CD1c-positive myeloid dendritic cell (primary cell): ENCODE results near the gene CELSR1.

ENCODE experiments used
- DNase-seq: peaks from one replicate; pipeline ENCODE4 v3.0.0-alpha.2; 2016; ENCODE audit errors: extremely low spot score

CELSR1 gene

GRCh38 chr22:46425016-46425415, 112.4 kb downstream of the CELSR1 start:
- no peak for DNase-seq

- no peak for DNase-seq
Measured at GRCh38 chr22:46424496-46424895, 112.9 kb downstream of the CELSR1 start.

GRCh38 chr22:46422896-46423295, 114.5 kb downstream of the CELSR1 start:
- DNase-seq = no peak

- DNase-seq = no peak
Measured at GRCh38 chr22:46421267-46421666, 116.2 kb downstream of the CELSR1 start.

GRCh38 chr22:46419754-46420571, 117.5 kb downstream of the CELSR1 start:
- DNase-seq = no peak

- DNase-seq = no peak
Measured at GRCh38 chr22:46418827-46419226, 118.6 kb downstream of the CELSR1 start.

GRCh38 chr22:46417769-46418168, 119.7 kb downstream of the CELSR1 start:
- DNase-seq = no peak

GRCh38 chr22:46416891-46417580, 120.4 kb downstream of the CELSR1 start:
- no peak for DNase-seq

GRCh38 chr22:46416520-46416871, 120.9 kb downstream of the CELSR1 start:
- DNase-seq = no peak

GRCh38 chr22:46415776-46416519, 121.5 kb downstream of the CELSR1 start:
- no peak for DNase-seq

GRCh38 chr22:46414704-46415103, 122.7 kb downstream of the CELSR1 start:
- DNase-seq = no peak

- no peak for DNase-seq
Measured at GRCh38 chr22:46413725-46414379, 123.6 kb downstream of the CELSR1 start.

- DNase-seq = no peak
Measured at GRCh38 chr22:46411347-46411746, 126.1 kb downstream of the CELSR1 start.

- DNase-seq = no peak
Measured at GRCh38 chr22:46410291-46410808, 127.1 kb downstream of the CELSR1 start.

GRCh38 chr22:46409631-46410210, 127.7 kb downstream of the CELSR1 start:
- no peak for DNase-seq

- DNase-seq = no peak
Measured at GRCh38 chr22:46408568-46409506, 128.6 kb downstream of the CELSR1 start.

GRCh38 chr22:46407748-46408147, 129.7 kb downstream of the CELSR1 start:
- no peak for DNase-seq

GRCh38 chr22:46406791-46407190, 130.6 kb downstream of the CELSR1 start:
- no peak for DNase-seq

- no peak for DNase-seq
Measured at GRCh38 chr22:46406349-46406748, 131.1 kb downstream of the CELSR1 start.

- DNase-seq = no peak
Measured at GRCh38 chr22:46405901-46406300, 131.5 kb downstream of the CELSR1 start.
